GM06990 (cell line): ENCODE results near the gene FCN1.

Experiments used
- DNase-seq: peaks from one replicate; pipeline ENCODE4 v3.0.0-alpha.2; 2011; ENCODE audit not compliant: insufficient read length; ENCODE audit errors: extremely low read depth
- H3K27me3 ChIP-seq: replicated peaks from 2 replicates; pipeline ENCODE4 v1.6.0; 2011; ENCODE audit warnings: low read length; ENCODE audit not compliant: control insufficient read depth, insufficient read depth
- H3K36me3 ChIP-seq: 2 replicates; pipeline ENCODE4 v1.5.1; 2011; ENCODE audit warnings: low read length; ENCODE audit not compliant: control insufficient read depth, insufficient read depth
- H3K4me3 ChIP-seq: replicated peaks from 2 replicates; pipeline ENCODE4 v1.5.1; 2011; ENCODE audit warnings: low read depth, mild to moderate bottlenecking, control low read depth, low read length
- CTCF ChIP-seq: IDR thresholded peaks from 2 replicates; pipeline ENCODE4 v1.5.1; 2011; ENCODE audit warnings: low read length, control low read depth, mild to moderate bottlenecking, inconsistent platforms; ENCODE audit not compliant: insufficient read depth, poor library complexity, severe bottlenecking

FCN1 gene

GRCh38 chr9:134867917-134868750, 49.6 kb downstream of the FCN1 start:
- DNase-seq, result no peak
- no peak overlapping the region for H3K4me3 ChIP-seq
- no peaks in the 10 kb centered on the region for H3K27me3 ChIP-seq
- H3K36me3 ChIP-seq, result no peaks in the 10 kb centered on the region
- no peak for TF ChIP-seq CTCF

- H3K4me3 ChIP-seq, result no peak overlapping the region
- DNase-seq, result no peak
- H3K27me3 ChIP-seq, result no peaks in the 10 kb centered on the region
- no peaks in the 10 kb centered on the region for H3K36me3 ChIP-seq
- TF ChIP-seq CTCF, result no peak
These were observed 52.9 kb downstream of the FCN1 start for GRCh38 chr9:134864821-134865190.

- Histone ChIP-seq H3K36me3 (no peaks in the 10 kb centered on the region), H3K27me3 (no peaks in the 10 kb centered on the region), H3K4me3 (no peak overlapping the region)
- no peak for DNase-seq
- no peak for TF ChIP-seq CTCF
These were observed 53.5 kb downstream of the FCN1 start for GRCh38 chr9:134863941-134864820.

GRCh38 chr9:134863306-134863902, 54.3 kb downstream of the FCN1 start:
- no peaks in the 10 kb centered on the region for H3K36me3 ChIP-seq
- DNase-seq, result no peak
- no peaks in the 10 kb centered on the region for H3K27me3 ChIP-seq
- no peak for TF ChIP-seq CTCF
- H3K4me3 ChIP-seq, result no peak overlapping the region

GRCh38 chr9:134861595-134862334, 55.9 kb downstream of the FCN1 start:
- H3K36me3 ChIP-seq, result no peaks in the 10 kb centered on the region
- H3K27me3 ChIP-seq, result no peaks in the 10 kb centered on the region
- no peak for TF ChIP-seq CTCF
- DNase-seq, result no peak
- no peak overlapping the region for H3K4me3 ChIP-seq
